Measurements from ENCODE around the gene PAK4.

DNA sequence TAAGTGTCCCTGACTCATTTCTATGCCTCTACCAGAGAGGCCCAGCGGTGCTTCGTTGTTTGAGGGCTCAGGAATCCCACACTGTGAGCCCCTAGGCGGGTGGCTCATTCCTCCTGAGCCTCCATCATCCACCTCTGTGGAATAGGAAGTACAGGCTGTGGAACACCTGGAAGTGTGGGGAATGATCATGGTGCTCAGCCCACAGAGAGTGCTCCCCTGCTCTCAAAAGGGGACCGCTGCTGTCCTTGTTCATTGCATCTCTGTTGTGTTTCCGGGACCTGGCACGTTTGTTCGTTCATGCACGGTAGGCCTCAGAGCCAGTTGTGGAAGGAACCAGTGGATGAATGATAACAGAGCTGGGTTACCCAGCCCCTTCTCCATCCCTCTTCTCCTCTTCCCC lies 40.2 kb upstream of the PAK4 start:
- TF ChIP-seq TP53 (CRISPR knock-in tag; conservative IDR thresholded peaks at IDR 0.05) (no peak), HOXA7 (CRISPR knock-in tag; IDR thresholded peaks at IDR 0.05) (no peak), MZF1 (CRISPR knock-in tag; IDR thresholded peaks at IDR 0.05; ENCODE audit: borderline replicate concordance) (no peak), SALL2 (CRISPR knock-in tag; IDR thresholded peaks at IDR 0.05) (no peak), TBX3 (IDR thresholded peaks at IDR 0.05; ENCODE audit: borderline replicate concordance) (no peak), DNMT3B (CRISPR knock-in tag; conservative IDR thresholded peaks at IDR 0.05) (no peak), ZNF530 (CRISPR knock-in tag; IDR thresholded peaks at IDR 0.05; ENCODE audit: low read depth) (no peak), KDM3A (CRISPR knock-in tag; IDR thresholded peaks at IDR 0.05; ENCODE audit: low read depth) (no peak), GTF3A (CRISPR knock-in tag; conservative IDR thresholded peaks at IDR 0.05) (no peak), ARNT (IDR thresholded peaks at IDR 0.05) (no peak), PCBP2 (optimal IDR thresholded peaks at IDR 0.05; ENCODE audit: low read depth, low read length, poor library complexity, severe bottlenecking) (no peak)
- TF ChIP-seq, protein P1, sequence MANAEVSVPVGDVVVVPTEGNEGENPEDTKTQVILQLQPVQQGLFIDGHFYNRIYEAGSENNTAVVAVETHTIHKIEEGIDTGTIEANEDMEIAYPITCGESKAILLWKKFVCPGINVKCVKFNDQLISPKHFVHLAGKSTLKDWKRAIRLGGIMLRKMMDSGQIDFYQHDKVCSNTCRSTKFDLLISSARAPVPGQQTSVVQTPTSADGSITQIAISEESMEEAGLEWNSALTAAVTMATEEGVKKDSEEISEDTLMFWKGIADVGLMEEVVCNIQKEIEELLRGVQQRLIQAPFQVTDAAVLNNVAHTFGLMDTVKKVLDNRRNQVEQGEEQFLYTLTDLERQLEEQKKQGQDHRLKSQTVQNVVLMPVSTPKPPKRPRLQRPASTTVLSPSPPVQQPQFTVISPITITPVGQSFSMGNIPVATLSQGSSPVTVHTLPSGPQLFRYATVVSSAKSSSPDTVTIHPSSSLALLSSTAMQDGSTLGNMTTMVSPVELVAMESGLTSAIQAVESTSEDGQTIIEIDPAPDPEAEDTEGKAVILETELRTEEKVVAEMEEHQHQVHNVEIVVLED (CRISPR knock-in tag; IDR thresholded peaks at IDR 0.05; ENCODE audit: borderline replicate concordance) = no peak

All from HepG2 (cell line).